ENCODE results near the gene GMPPA. TPM values are rescaled to one million over a fixed set of nuclear protein-coding genes. Genes with fewer than 3 reads are reported as not detected.

The GMPPA gene
- polyA plus RNA-seq, 4 donors: 29.7 to 43.8 (median 32.7) TPM

GRCh38 chr2:219499555-219499954, 864 bp downstream of the GMPPA start:
- DNase-seq (ENCODE audit: low read depth in 4 of 4, low spot score in 3 of 4): no peak

GRCh38 chr2:219500135-219500534, 1.4 kb downstream of the GMPPA start:
- DNase-seq (ENCODE audit: low read depth in 4 of 4, low spot score in 3 of 4): no peak

DNA sequence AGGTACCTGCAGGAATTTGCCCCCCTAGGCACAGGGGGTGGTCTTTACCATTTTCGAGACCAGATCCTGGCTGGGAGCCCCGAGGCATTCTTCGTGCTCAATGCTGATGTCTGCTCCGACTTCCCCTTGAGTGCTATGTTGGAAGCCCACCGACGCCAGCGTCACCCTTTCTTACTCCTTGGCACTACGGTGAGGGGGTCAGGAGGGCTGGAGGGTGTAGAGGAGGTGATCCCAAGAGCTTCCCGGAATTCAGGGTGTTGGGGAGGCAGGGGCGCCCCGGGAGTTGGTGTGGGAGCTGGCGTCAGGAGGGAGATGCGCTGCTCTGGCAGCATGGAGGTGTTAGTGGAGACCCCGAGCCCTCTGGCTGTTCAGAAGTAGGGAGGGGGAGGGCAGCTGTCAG, 3.2 kb downstream of the GMPPA start:
- no peak for DNase-seq (ENCODE audit: low read depth in 4 of 4, low spot score in 3 of 4)

DNA sequence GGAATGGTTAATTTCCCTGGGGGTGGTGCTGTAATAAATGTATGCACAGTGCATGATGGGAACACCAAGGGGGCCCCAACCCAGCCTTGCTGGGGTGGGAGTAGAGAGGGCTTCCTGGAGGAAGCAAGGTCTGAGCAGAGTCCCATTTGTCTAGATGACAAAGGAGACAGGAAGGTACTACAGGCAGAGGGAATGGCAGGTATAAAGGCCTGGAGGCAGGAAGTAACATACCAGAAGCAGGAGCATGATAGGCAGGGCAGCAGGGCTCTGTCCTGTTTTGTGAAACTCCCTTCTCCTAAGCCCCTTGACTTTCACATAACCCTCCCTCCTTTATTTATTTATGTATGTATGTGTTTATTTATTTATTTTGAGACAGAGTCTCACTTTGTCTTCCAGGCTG, 3.9 kb downstream of the GMPPA start:
- DNase-seq (ENCODE audit: low read depth in 4 of 4, low spot score in 3 of 4): no peak

DNA sequence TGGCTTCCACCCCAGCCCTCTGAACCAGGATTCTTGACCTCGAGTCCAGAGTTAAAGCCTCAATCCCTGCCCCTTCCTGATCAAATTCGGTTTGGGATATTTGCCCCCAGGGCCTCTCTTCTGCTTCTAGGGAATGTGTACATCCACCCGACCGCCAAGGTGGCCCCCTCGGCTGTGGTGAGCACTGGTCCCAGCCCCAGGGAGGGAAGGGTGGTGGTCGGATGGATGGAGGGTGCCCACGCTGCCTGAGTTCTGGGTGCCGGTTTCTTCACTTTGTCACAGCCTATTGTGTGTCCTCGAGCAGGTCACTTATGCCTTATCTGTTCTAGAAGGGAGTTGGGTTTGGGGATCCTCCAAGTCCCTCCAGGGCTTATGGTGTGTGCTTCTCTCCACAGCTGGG, 6.9 kb downstream of the GMPPA start:
- DNase-seq (ENCODE audit: low read depth in 4 of 4, low spot score in 3 of 4): no peak

DNA sequence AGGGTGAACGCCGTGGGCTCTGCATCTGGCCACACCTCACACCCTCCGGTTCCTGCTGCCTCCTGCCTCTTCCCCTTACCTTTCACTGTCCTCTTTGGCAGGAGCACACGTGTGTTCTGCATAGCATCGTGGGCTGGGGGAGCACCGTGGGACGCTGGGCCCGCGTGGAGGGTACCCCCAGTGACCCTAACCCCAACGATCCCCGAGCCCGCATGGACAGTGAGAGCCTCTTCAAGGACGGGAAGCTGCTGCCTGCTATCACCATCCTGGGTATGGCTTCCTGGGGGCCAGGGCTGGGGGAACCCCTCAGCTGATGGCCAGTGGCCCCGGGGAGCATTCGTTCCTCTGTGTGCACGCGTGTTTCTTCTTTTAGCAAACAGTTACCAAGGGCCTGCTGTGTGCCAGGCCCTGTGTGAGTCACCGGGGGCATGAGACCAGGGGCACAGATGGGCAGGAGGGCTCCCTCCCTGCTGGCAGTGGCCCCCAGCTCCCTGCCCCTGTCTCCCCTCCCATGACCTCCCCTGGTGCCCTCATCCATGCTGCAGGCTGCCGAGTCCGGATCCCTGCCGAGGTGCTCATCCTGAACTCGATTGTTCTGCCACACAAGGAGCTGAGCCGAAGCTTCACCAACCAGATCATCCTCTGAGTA, 7.6 kb downstream of the GMPPA start:
- DNase-seq (ENCODE audit: low read depth in 4 of 4, low spot score in 3 of 4): no peak

GRCh38 chr2:219506802-219507526, 8.3 kb downstream of the GMPPA start:
- DNase-seq (ENCODE audit: low read depth in 4 of 4, low spot score in 3 of 4): no peak

- no peak for DNase-seq (ENCODE audit: low read depth in 4 of 4, low spot score in 3 of 4)
Observed at GRCh38 chr2:219507581-219508443, 9.1 kb downstream of the GMPPA start.

- DNase-seq (ENCODE audit: low read depth in 4 of 4, low spot score in 3 of 4): no peak
Observed at GRCh38 chr2:219508444-219508734, 9.7 kb downstream of the GMPPA start.

GRCh38 chr2:219508971-219509779, 10.5 kb downstream of the GMPPA start:
- DNase-seq (ENCODE audit: low read depth in 4 of 4, low spot score in 3 of 4): no peak

- no peak for DNase-seq (ENCODE audit: low read depth in 4 of 4, low spot score in 3 of 4)
Observed at GRCh38 chr2:219509780-219510511, 11.3 kb downstream of the GMPPA start.

DNA sequence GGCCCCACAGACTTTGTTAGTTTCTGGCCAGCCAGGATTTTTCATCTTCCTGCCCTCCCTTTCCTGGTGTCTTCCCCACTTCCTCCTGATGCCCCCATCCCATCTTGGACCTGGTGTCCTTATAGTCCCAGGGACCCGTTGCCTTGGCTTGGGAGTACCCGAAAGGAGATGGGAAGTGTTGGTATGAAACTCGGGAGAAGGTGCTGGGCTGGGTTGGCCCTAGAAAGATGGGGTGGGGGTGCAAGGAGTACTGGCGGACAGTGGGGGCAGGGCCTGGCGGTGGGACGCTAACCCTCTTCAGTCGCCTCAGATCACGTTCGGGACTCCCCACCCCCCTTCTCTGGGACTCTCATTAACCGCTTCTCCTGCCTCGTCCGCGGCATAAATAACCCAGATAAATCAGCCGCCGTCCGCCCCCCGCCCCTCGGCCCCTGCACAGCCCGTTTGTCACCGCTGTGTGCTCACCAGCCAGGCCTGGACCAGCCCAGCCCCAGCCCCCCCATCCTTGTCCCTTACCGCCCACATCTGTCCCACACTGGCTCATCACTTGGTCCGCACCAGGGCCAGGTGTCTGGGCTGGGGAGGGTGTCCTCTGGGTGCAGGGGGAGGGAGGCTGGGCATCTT, 11.9 kb downstream of the GMPPA start:
- DNase-seq (ENCODE audit: low read depth in 4 of 4, low spot score in 3 of 4): no peak

DNA sequence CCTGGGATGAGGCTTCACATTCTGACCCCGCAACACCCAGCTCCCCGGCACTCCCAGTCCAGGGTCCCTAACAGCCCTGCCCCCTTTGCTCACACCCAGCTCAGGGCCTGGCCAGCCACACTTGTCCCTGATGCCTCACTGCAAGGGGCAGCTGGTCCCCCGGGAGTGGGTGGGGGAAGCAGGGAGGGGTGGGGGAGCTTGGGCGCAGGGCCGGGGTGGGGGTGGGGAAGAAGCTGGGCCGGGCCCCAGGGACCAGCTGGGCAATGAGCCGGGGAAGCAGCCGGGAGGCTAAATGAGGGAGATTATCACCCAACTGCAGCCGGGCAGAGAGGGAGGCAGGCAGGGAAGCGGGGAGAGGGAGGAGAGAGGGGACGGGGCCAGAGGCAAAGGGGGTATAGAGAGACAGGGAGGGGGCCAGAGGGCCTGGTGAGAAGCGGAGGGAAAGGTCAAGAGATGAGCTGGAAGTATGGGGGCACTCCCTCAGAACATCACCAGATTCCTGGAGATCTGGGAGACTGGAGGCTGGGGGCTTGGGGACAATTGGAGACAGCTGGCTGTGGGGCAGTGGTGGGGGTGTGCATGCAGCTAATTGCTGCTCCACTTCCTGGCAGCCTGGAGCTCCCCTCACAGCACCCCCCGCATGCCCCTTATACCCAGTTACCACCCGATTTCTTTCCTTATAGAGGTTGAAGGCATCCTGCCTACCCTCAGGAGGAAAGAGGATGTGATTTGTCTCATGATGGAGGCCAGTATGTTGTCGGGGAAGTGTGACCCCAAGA, 13.0 kb downstream of the GMPPA start:
- DNase-seq (ENCODE audit: low read depth in 4 of 4, low spot score in 3 of 4): no peak

DNA sequence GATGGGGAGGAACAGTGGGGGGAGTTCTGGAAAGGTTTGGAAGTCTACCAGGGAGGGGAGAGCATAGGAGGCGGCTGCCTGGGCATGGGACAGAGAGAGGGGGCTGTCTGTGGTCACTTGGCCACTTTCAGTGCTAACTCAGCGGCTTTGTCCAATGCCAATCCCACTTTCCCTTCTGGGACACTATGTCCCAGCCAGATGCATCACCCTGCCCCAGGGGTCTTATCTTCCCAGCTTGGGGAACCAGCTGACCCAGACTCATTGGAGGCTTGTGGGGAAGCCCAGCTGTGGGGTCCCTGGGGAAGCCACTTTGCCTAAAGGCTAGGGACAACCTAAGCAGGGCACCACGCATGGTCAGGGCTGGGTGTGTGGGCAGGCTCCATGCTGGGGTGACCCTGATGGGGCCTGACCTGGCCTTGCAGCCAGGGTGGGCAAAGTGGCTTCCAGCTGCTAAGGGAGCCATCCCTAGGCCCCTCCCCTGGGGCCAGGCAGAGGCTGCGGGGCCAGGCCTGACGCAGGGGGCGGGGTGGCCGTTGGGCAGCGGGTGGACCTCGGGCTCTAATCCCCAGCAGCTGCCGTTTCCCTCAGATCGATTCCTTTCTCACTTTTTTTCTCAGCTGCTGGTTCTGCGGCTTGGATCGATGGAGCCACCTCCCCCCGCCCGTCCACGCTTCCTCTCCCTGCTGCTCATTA, 14.0 kb downstream of the GMPPA start:
- no peak for DNase-seq (ENCODE audit: low read depth in 4 of 4, low spot score in 3 of 4)

DNA sequence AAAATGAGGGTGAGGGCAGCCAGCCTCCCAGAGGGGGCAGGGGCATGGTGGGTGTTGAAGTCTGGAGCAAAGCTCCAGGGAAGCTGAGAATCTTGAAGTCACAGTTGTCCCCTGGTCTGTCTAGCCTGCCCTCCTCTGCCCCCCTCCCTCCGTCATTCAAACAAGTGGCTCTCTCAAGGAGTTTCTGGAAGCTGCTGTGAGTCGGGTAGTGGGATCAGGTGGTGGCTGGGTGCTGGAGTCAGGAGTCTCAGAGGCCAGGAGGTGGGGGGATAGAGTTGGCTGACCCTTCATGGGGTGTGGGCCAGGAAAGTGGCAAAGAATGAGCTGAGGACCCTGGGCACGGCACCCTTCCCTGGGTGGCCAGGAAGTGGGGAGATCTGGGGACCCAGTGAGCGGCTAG, 15.1 kb downstream of the GMPPA start:
- DNase-seq (ENCODE audit: low read depth in 4 of 4, low spot score in 3 of 4): no peak

GRCh38 chr2:219514196-219514761, 15.6 kb downstream of the GMPPA start, which contains the start of gene ASIC4:
Gene ASIC4, plus strand, starts transcription at chr2:219514482. Its CDS starts 243 bp downstream, at chr2:219514725.
- no peak for DNase-seq (ENCODE audit: low read depth in 4 of 4, low spot score in 3 of 4)

DNA sequence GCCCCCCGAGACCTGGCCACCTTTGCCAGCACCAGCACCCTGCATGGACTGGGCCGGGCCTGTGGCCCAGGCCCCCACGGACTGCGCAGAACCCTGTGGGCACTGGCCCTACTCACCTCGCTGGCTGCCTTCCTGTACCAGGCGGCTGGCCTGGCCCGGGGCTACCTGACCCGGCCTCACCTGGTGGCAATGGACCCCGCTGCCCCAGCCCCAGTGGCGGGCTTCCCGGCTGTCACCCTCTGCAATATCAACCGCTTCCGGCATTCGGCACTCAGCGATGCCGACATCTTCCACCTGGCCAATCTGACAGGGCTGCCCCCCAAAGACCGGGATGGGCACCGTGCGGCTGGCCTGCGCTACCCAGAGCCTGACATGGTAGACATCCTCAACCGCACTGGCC, 16.1 kb downstream of the GMPPA start:
- no peak for DNase-seq (ENCODE audit: low read depth in 4 of 4, low spot score in 3 of 4)
